MV-4-11 (cell line): ENCODE results near the gene HBA2.
"Not testable (repeated sequence)": the region's sequence is repeated elsewhere in the genome, so short reads cannot be mapped to it uniquely, and the experiment has no call there.

Source experiments
- DNase-seq: peaks from one replicate; lab custom pipeline; 2025; lab: John Stamatoyannopoulos, UW

The HBA2 gene

GRCh38 chr16:172374-172941, at the start of gene HBA2:
TSS of gene HBA2 (plus strand) at chr16:172876. CDS start at chr16:172913, 37 bp downstream.
- not testable (repeated sequence) for DNase-seq

- not testable (repeated sequence) for DNase-seq
Measured at GRCh38 chr16:123558-124350, 48.9 kb upstream of the HBA2 start.

GRCh38 chr16:125011-125410, 47.7 kb upstream of the HBA2 start:
- DNase-seq: no peak

GRCh38 chr16:129075-129474, 43.6 kb upstream of the HBA2 start:
- no peak for DNase-seq

- DNase-seq: no peak
Measured at GRCh38 chr16:130533-131173, 42.0 kb upstream of the HBA2 start.

- peak; percentile 10 for DNase-seq
Measured at GRCh38 chr16:132120-132519, 40.6 kb upstream of the HBA2 start.

GRCh38 chr16:133716-134115, 39.0 kb upstream of the HBA2 start:
- DNase-seq: no peak

- no peak for DNase-seq
Measured at GRCh38 chr16:138049-138417, 34.6 kb upstream of the HBA2 start.

- DNase-seq: no peak
Measured at GRCh38 chr16:140175-140857, 32.4 kb upstream of the HBA2 start.

- no peak for DNase-seq
Measured at GRCh38 chr16:142405-142967, 30.2 kb upstream of the HBA2 start.

- no peak for DNase-seq
Measured at GRCh38 chr16:143047-143446, 29.6 kb upstream of the HBA2 start.

- no peak for DNase-seq
Measured at GRCh38 chr16:143456-143855, 29.2 kb upstream of the HBA2 start.

GRCh38 chr16:144797-145252, 27.9 kb upstream of the HBA2 start:
- no peak for DNase-seq

- DNase-seq: no peak
Measured at GRCh38 chr16:146646-147045, 26.0 kb upstream of the HBA2 start.

GRCh38 chr16:149024-149660, 23.5 kb upstream of the HBA2 start:
- DNase-seq: no peak

GRCh38 chr16:152141-153128, 20.2 kb upstream of the HBA2 start, which contains the start of gene HBZ:
TSS of gene HBZ (plus strand) at chr16:152644. CDS start at chr16:152910, 266 bp downstream.
- no peak for DNase-seq

- not testable (repeated sequence) for DNase-seq
Measured at GRCh38 chr16:153129-153521, 19.6 kb upstream of the HBA2 start.

GRCh38 chr16:153550-154216, 19.0 kb upstream of the HBA2 start:
- not testable (repeated sequence) for DNase-seq

- no peak for DNase-seq
Measured at GRCh38 chr16:154217-155030, 18.3 kb upstream of the HBA2 start.
